HUES64 (cell line): ENCODE data around the gene MCAT. TPM values are rescaled to one million over a fixed set of nuclear protein-coding genes. Genes with fewer than 3 reads are reported as not detected.

Experiments
- H3K27ac ChIP-seq: 2 replicates; pipeline ENCODE4 v1.7.0; 2013; ENCODE audit warnings: low read depth, low read length, inconsistent platforms
- H3K27me3 ChIP-seq: 2 replicates; pipeline ENCODE4 v1.6.1; 2013; ENCODE audit warnings: mild to moderate bottlenecking, low read length; ENCODE audit not compliant: insufficient read depth
- H3K36me3 ChIP-seq: 2 replicates; pipeline ENCODE4 v1.6.1; 2013; ENCODE audit warnings: mild to moderate bottlenecking, low read length; ENCODE audit not compliant: insufficient read depth
- H3K4me1 ChIP-seq: 2 replicates; pipeline ENCODE4 v1.6.1; 2013; ENCODE audit warnings: mild to moderate bottlenecking, low read length, moderate library complexity; ENCODE audit not compliant: insufficient read depth
- H3K4me3 ChIP-seq: 2 replicates; pipeline ENCODE4 v1.5.1; 2013; ENCODE audit warnings: mild to moderate bottlenecking, low read length, moderate library complexity
- H3K9ac ChIP-seq: 2 replicates; pipeline ENCODE4 v1.6.1; 2013; ENCODE audit warnings: mild to moderate bottlenecking, low read depth, low read length
- H3K9me3 ChIP-seq: 2 replicates; pipeline ENCODE4 v1.6.1; 2013; ENCODE audit warnings: low read depth, low read length; ENCODE audit not compliant: insufficient read depth
- WGBS: fragments of 150-250, 120-280 bp; methylation state at CpG from one replicate; pipeline ENCODE4 v1.1.7; 2013; ENCODE audit warnings: missing lambda C conversion rate; 5-methylcytosine and 5-hydroxymethylcytosine counted together
- polyA plus RNA-seq, 2 experiments: library from polyadenylated mRNA; stranded (reverse); fragments of 50-300 nt; gene quantifications; one replicate each; pipeline ENCODE4 v1.2.3, GENCODE V29; 2013

Gene MCAT, protein sequence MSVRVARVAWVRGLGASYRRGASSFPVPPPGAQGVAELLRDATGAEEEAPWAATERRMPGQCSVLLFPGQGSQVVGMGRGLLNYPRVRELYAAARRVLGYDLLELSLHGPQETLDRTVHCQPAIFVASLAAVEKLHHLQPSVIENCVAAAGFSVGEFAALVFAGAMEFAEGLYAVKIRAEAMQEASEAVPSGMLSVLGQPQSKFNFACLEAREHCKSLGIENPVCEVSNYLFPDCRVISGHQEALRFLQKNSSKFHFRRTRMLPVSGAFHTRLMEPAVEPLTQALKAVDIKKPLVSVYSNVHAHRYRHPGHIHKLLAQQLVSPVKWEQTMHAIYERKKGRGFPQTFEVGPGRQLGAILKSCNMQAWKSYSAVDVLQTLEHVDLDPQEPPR
- 12.2 TPM for polyA plus RNA-seq (2013, experiment 1 of 2)
- 13.1 TPM for polyA plus RNA-seq (2013, experiment 2 of 2)

DNA sequence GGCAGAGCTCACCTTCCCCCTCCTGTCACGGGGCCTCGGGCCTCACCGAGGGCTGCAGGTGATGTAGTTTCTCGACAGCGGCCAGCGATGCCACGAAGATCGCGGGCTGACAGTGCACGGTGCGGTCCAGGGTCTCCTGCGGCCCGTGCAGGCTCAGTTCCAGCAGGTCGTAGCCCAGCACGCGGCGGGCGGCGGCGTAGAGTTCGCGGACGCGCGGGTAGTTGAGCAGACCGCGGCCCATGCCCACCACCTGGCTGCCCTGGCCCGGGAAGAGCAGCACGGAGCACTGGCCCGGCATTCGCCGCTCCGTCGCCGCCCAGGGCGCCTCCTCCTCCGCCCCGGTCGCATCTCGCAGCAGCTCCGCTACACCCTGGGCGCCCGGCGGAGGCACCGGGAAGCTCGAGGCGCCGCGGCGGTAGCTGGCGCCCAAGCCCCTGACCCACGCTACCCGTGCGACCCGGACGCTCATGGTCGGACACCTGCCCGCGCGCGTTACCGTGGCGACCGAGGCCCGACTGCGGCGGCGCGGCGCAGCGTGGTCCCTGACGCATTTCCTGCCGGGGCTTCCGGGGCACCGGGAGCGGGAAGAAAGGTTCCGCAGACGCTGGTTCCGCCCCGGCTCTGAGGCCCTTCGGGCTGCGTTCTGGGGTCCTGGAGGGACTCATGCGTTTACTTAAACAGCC lies at the start of gene MCAT:
TSS of gene MCAT (minus strand) at position 519 of the 683 bp plus-strand sequence. CDS start at position 469, 50 bp downstream.
- WGBS, result 1% methylated on average over 83 of the region's 83 CpGs
- peak within 1 kb of the TSS; percentile 88 for H3K4me3 ChIP-seq
- peak within 1 kb of the TSS; percentile 40; the same call in 1 of the 2 replicates for H3K27ac ChIP-seq
- peak within 1 kb of the TSS; percentile 73 for H3K9ac ChIP-seq
- H3K36me3 ChIP-seq, result peaks cover 28% of the 10 kb centered on the region
- H3K27me3 ChIP-seq, result no peaks in the 10 kb centered on the region
- no peaks in the 10 kb centered on the region for H3K9me3 ChIP-seq
- H3K4me1 ChIP-seq, result no peaks in the 10 kb centered on the region

DNA sequence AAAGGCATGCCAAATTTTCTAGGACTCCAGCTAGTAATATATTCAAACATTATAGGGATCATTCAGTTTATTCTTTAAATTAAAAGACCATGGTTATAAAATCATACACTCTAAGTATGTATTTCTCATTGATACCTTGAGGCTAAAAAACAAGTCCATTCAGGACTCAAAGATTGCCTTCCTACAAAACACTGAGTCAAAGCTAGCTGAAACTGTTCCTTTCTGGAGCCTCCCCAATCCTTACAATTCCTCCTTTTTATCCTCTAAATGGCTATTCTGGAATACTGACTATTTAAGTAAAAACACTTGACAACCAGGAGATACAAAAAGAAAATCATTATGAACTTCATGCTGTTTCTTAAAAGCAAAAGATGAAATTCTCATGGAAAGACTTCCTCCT lies 48.6 kb upstream of the MCAT start:
- Histone ChIP-seq H3K9ac (no peak overlapping the region), H3K27ac (no peak overlapping the region), H3K36me3 (no peaks in the 10 kb centered on the region), H3K27me3 (no peaks in the 10 kb centered on the region), H3K4me1 (no peaks in the 10 kb centered on the region), H3K9me3 (no peaks in the 10 kb centered on the region), H3K4me3 (no peak overlapping the region)

DNA sequence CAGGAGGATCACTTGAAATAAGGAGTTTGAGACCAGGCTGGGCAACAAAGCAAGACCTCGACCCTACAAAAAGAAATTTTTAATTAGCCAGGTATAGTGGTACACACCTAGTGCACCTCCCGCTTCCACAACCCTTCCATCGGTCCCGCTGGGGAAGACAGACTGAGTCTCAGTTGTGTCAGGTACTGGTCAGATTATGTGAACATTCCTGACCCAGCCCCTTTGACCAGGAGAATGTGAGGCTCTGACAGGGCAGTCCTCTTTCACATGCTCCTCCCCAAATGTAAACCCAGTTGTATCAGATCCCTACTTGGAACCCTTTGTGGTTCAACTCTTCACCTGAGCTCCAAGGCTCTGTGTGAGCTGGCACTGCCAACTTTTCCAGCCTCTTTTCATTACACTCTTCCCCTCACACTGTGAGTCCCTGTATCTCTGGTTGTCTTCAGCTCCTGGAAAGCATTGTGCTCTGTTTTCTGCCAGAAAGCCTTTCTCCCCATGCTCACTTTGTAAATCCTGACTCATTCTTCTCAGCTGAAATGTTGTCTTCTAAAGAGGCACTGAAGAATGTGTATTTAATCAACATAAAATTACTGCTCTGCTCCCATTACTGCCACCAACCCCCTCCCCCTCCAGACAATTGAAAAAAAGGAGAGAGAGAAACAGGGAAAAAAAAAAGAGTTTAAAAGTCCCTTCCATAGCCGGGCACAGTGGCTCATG lies 45.8 kb upstream of the MCAT start:
- Histone ChIP-seq H3K27ac (no peak overlapping the region), H3K4me3 (no peak overlapping the region), H3K36me3 (peaks cover 6% of the 10 kb centered on the region; the same call in 1 of the 2 replicates), H3K9ac (no peak overlapping the region), H3K4me1 (peaks cover 13% of the 10 kb centered on the region), H3K9me3 (no peaks in the 10 kb centered on the region), H3K27me3 (no peaks in the 10 kb centered on the region)
- WGBS, result 89% methylated on average over 5 of the region's 5 CpGs

DNA sequence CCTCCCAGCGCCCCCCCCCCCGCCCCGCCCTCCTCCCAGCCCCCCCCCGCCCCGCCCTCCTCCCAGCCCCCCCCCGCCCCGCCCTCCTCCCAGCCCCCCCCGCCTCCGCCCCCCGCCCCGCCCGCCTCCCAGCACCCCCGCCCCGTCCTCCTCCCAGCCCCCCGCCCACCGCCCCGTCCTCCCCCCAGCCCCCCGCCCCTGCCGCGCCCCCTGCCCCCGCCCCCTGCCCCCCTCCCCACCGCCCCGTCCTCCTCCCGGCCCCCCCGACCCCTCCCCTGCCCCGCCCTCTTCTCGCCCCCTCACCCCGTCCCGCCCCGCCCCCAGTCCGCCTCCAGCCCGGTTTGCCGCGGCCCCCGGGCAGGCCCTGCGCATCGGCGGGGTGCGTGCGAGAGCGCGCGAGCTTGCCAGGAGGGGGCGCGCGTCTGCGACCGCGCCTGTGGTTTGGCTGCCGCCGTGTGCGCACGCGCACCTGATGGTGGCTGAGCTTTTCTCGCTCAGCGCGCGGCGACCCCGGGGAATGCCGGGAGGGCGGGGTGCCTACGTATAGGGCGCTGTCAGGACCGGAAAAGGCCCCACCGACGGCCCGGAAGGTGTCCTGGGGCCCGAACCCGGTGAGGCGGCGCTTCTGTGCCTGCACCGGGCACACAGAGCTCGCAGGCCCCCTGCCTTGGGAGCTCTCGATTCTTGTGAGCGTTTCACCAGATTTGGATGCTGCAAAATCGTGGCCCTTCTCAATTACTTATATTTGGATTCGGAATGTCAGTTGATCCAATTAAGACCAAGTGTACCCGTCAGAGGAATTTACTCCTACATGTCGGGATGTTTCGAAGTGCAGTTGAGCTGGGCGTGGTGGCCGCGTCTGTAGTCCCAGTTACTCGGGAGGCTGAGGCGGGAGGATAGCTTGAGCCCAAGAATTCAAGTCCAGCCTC lies 44.2 kb upstream of the MCAT start:
- no peaks in the 10 kb centered on the region for H3K27me3 ChIP-seq
- H3K9me3 ChIP-seq, result no peaks in the 10 kb centered on the region
- peaks cover 14% of the 10 kb centered on the region for H3K36me3 ChIP-seq
- peak overlapping the region; percentile 83 for H3K27ac ChIP-seq
- peaks cover 13% of the 10 kb centered on the region for H3K4me1 ChIP-seq
- WGBS, result 13% methylated on average over 56 of the region's 86 CpGs
- H3K4me3 ChIP-seq, result peak overlapping the region; percentile 51
- peak overlapping the region; percentile 64 for H3K9ac ChIP-seq

DNA sequence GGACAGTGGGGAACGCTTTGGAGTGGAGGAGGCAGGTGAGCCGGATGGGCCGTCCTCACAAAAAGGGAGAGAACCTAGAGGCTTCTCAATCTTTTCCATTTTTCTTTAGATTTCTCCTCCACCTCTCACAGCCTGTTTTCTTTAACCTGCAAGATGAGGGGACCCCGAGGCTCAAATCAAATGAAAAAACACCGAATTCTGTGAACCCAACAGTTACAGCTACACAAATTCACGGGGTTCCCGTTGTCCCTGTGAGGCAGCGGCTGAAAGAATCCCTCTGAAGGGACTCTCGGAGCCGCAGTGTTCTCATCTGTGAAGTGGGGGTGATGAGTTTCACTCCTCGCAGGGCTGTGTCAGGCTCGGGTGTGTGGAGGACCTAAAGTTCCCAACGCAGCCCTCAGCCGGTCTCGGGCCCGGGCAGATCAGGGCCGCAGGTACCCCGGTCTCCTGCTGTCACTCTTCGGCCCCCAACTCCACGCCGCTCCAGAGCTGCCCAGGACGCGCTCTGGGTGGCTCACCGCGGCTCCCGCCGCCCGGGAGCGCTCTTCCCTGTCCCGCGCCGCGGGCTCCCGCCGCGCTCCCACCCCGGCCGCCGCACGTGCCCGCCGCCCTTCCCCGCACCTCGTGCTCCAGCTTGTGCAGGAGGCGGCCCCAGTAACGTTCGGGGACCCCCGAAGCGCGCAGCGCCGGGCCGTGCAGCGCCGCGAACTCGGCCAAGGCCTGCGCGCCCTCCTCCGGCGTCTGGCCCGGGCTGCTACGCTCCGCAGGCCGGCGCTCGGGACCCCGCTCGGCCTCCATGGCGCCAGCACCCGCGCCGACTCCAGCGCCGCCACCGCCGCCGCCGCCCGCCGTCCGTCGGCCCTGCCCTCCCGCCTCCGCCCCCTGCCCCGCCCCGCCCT lies 43.3 kb upstream of the MCAT start, which contains the start of gene TTLL12:
TSS of gene TTLL12 (minus strand) at position 863 of the 899 bp plus-strand sequence. CDS start at position 798, 65 bp downstream.
- H3K27ac ChIP-seq, result peak within 1 kb of the TSS; percentile 83
- H3K36me3 ChIP-seq, result peaks cover 23% of the 10 kb centered on the region
- H3K9ac ChIP-seq, result peak within 1 kb of the TSS; percentile 91
- H3K4me1 ChIP-seq, result peaks cover 13% of the 10 kb centered on the region
- H3K9me3 ChIP-seq, result no peaks in the 10 kb centered on the region
- H3K4me3 ChIP-seq, result peak within 1 kb of the TSS; percentile 83
- WGBS, result 2% methylated on average over 73 of the region's 87 CpGs
- no peaks in the 10 kb centered on the region for H3K27me3 ChIP-seq

DNA sequence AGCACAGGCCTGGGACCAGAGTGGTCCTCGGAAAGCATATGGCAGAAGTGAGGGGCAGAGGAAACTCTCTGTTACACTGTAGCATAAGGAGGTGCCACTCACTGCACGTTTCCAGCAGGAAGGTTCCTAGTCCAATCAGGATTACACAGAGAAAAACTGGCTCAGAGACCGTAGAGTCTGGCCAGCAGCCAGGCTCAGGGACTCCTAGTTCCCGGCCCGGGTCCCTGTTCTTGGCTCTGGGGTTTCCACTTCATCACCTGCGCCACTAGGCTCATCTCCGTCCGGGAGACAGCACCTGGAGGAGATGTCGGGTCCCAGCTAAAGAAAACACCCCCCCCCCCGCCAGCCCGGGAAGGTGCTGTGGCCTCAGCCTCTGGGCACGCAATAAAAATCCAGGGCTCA lies 42.7 kb upstream of the MCAT start:
- no peaks in the 10 kb centered on the region for H3K27me3 ChIP-seq
- H3K36me3 ChIP-seq, result peaks cover 30% of the 10 kb centered on the region
- no peaks in the 10 kb centered on the region for H3K9me3 ChIP-seq
- peaks cover 13% of the 10 kb centered on the region for H3K4me1 ChIP-seq
- H3K27ac ChIP-seq, result no peak overlapping the region
- peak overlapping the region; percentile 91 for H3K9ac ChIP-seq
- WGBS, result 25% methylated on average over 11 of the region's 12 CpGs
- peak overlapping the region; percentile 83 for H3K4me3 ChIP-seq

DNA sequence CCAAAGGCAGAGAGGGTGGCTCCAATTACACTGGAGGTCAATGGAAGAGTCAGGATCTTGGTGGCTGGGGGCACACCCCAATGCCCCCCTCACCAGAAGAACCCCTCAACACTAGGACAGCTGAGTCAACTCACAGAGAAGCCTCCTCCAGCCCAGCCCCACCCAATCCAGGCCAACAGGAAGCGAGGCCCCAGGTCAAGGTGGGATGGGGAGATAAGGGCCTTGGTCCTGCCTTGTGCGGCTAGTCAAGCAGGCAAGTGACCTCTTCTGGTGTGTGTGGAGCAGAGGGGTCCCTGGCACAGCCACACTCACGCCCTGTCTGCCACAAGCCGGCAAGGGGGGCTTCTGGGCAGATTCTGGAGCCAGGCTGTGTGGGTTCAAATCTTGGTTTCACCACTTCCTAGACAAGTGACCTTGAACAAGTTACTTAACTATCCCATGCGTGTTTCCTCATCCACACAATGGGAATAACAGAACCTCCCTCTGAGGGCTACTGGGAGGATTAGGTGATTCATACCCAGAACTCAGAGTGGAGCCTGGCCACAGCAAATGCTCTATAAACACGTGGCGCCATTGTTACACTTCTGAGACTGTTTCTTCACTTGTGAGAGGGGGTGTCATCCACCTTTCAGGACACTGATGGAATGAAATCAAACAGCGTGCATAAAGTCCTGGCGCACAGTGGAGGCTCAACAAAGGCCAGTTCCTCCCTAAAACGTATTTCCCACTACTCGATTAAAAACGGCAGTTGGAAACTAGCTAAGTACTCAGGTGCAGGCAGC lies 40.5 kb upstream of the MCAT start:
- Histone ChIP-seq H3K9me3 (no peaks in the 10 kb centered on the region), H3K4me1 (peaks cover 13% of the 10 kb centered on the region), H3K27ac (no peak overlapping the region), H3K36me3 (peaks cover 52% of the 10 kb centered on the region), H3K4me3 (no peak overlapping the region), H3K27me3 (no peaks in the 10 kb centered on the region), H3K9ac (no peak overlapping the region)
- WGBS, result 90% methylated on average over 12 of the region's 12 CpGs

DNA sequence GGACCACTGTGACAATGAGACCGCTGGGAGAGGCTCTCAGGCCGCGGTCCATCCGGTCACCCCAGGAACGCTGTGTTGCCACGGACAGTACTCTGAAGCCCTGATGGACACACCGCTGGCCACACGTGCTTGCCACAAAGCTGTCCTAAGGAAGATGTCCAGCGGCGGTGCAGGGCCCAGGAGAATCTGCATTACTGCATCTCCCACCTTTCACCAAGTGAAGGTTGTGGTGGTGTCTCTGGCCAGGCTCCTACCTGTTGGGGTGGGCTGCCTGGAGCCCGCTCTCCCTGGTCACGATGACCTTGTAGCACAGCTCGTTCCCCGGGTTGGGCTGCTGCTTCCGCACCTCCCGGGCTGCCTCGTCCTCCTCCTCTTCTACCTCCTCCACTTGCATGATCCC lies 39.5 kb upstream of the MCAT start:
- Histone ChIP-seq H3K36me3 (peaks cover 57% of the 10 kb centered on the region), H3K27ac (no peak overlapping the region), H3K9me3 (no peaks in the 10 kb centered on the region), H3K27me3 (no peaks in the 10 kb centered on the region), H3K4me3 (no peak overlapping the region), H3K4me1 (peaks cover 13% of the 10 kb centered on the region), H3K9ac (no peak overlapping the region)
- WGBS, result 97% methylated on average over 17 of the region's 17 CpGs

DNA sequence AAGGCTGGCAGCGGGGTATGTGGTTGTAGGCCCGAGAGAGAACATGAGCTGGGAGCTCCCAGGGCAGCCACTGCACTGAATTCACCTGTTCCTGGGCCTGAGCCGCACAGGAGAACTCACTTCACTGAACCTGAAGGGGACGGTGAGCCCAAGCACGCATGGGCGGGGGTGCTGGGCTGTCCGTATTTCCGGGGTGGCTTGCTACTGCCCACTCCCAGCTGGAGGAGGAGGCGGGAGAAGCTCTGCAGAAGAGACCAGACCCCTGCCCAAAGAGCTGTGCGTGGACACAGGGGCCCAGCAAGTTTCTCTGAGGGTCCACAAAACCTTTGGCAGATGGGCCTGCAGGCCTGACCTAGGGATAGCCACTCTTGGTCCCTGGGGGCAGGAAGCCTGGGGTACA lies 38.9 kb upstream of the MCAT start:
- H3K4me3 ChIP-seq, result no peak overlapping the region
- peaks cover 62% of the 10 kb centered on the region for H3K36me3 ChIP-seq
- H3K9ac ChIP-seq, result no peak overlapping the region
- no peaks in the 10 kb centered on the region for H3K27me3 ChIP-seq
- WGBS, result 97% methylated on average over 10 of the region's 10 CpGs
- no peaks in the 10 kb centered on the region for H3K9me3 ChIP-seq
- H3K4me1 ChIP-seq, result peaks cover 13% of the 10 kb centered on the region
- no peak overlapping the region for H3K27ac ChIP-seq
